IPS DF 6.9 (cell line): ENCODE data around the gene CCDC86.
A peak's percentile ranks its signal among the peaks of the same experiment; 100 is the strongest.

ENCODE experiments used
- DNase-seq: peaks from one replicate; pipeline ENCODE4 v3.0.0-alpha.2; 2013; ENCODE audit warnings: low read depth, low spot score
- H3K27ac ChIP-seq: one replicate; pipeline ENCODE4 v1.5.1; 2013; ENCODE audit warnings: low read length, control low read depth
- H3K27me3 ChIP-seq: 2 replicates; pipeline ENCODE4 v1.6.1; 2013; ENCODE audit warnings: mild to moderate bottlenecking, low read length; ENCODE audit not compliant: control insufficient read depth, insufficient read depth
- H3K36me3 ChIP-seq: 2 replicates; pipeline ENCODE4 v1.6.1; 2013; ENCODE audit warnings: low read length; ENCODE audit not compliant: control insufficient read depth, insufficient read depth
- H3K4me1 ChIP-seq: 2 replicates; pipeline ENCODE4 v1.6.1; 2013; ENCODE audit warnings: low read length; ENCODE audit not compliant: control insufficient read depth, insufficient read depth
- H3K4me3 ChIP-seq: 2 replicates; pipeline ENCODE4 v1.5.1; 2013; ENCODE audit warnings: mild to moderate bottlenecking, low read length
- H3K9me3 ChIP-seq: 2 replicates; pipeline ENCODE4 v1.6.1; 2013; ENCODE audit warnings: low read length, inconsistent platforms; ENCODE audit not compliant: control insufficient read depth, insufficient read depth
- WGBS: extraction: QIAGEN DNeasy Blood & Tissue Kit; methylation state at CpG from one replicate; pipeline ENCODE4 v1.1.7; 2013; ENCODE audit warnings: mixed read lengths, missing lambda C conversion rate; ENCODE audit not compliant: insufficient read length, insufficient coverage; 5-methylcytosine and 5-hydroxymethylcytosine counted together

CCDC86 gene

GRCh38 chr11:60879971-60880588, 38.2 kb downstream of the CCDC86 start:
- Histone ChIP-seq H3K4me1 (no peaks in the 10 kb centered on the region), H3K9me3 (no peaks in the 10 kb centered on the region), H3K27ac (no peak overlapping the region), H3K4me3 (no peak overlapping the region), H3K36me3 (no peaks in the 10 kb centered on the region), H3K27me3 (no peaks in the 10 kb centered on the region)
- no CpG with 5 or more reads among the region's 5 CpGs for WGBS
- no peak for DNase-seq

GRCh38 chr11:60880643-60881282, 38.9 kb downstream of the CCDC86 start:
- Histone ChIP-seq H3K4me1 (no peaks in the 10 kb centered on the region), H3K36me3 (no peaks in the 10 kb centered on the region), H3K27me3 (no peaks in the 10 kb centered on the region), H3K4me3 (no peak overlapping the region), H3K9me3 (no peaks in the 10 kb centered on the region), H3K27ac (no peak overlapping the region)
- WGBS = no CpG with 5 or more reads among the region's 8 CpGs
- no peak for DNase-seq

DNA sequence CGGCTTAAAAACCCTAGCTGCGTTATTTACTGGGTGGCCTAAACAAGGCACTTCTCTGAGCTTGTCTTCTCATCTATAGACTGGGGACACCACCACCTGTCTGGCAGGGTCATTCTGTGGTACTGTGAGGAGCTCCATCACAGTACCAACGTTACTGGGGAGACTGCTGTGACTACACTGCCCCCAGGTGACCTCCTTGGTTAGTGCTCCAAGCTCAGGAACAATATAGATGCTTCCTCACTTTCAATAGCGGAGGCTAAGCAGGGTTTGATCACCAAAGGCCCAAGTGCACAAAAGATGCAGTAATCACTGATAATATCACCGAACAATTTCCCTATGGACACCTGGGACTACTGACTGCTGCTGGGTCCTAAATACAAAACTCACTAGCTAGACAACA, 45.6 kb downstream of the CCDC86 start:
- no peaks in the 10 kb centered on the region for H3K4me1 ChIP-seq
- DNase-seq = peak; percentile 33
- no peak overlapping the region for H3K4me3 ChIP-seq
- no peaks in the 10 kb centered on the region for H3K9me3 ChIP-seq
- no peak overlapping the region for H3K27ac ChIP-seq
- no CpG with 5 or more reads among the region's 5 CpGs for WGBS
- H3K36me3 ChIP-seq = 0 out of 2 replicates have a peak, but pooled peaks cover 2% of the 10 kb centered on the region
- H3K27me3 ChIP-seq = no peaks in the 10 kb centered on the region

DNA sequence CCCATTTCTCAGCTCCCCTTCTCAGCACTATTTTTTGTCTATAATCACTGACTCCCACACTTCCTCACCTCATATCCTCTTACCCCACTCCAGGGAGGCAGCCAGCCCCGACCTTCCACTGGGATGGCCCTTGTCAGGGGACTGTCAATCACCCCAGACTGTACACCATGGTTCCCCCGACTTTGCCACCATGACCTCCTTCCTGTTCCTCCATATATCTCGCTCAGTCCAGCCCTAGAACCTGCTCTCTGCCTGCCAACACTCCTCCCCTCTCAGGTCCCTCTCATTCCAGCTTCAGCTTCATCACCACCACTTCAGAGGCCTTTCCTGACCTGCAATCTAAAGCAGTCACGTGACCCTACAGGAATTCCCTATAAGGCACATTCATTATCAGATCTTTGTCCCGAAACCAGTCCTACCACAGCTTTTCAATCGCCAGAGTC, 48.0 kb downstream of the CCDC86 start:
- no peaks in the 10 kb centered on the region for H3K9me3 ChIP-seq
- H3K36me3 ChIP-seq = peaks cover 4% of the 10 kb centered on the region; the same call in 1 of the 2 replicates
- H3K27me3 ChIP-seq = no peaks in the 10 kb centered on the region
- no peak for DNase-seq
- H3K27ac ChIP-seq = no peak overlapping the region
- no peak overlapping the region for H3K4me3 ChIP-seq
- no peaks in the 10 kb centered on the region for H3K4me1 ChIP-seq
- no CpG with 5 or more reads among the region's 6 CpGs for WGBS

DNA sequence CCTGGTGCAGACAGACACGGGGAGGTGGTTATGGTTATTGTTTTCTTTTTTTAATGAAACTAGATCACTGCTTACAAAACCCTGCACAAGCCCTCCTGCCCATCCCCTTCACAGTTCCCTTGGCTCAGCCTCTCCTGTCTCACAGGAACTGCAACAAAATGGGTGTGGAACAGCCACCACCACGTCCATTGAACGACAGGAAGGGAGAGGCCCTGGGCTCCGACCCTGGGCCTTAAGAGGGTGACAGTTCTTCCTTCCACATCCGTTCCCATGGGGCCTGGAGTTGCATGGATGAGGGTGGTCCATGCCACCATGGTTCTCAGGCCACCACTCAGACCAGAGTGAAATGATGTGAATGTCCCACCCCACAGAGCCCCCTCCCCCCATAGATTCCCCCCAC, 48.8 kb downstream of the CCDC86 start:
- no CpG with 5 or more reads among the region's 5 CpGs for WGBS
- Histone ChIP-seq H3K27ac (no peak overlapping the region), H3K9me3 (no peaks in the 10 kb centered on the region), H3K36me3 (peaks cover 6% of the 10 kb centered on the region; the same call in 1 of the 2 replicates), H3K4me3 (no peak overlapping the region), H3K27me3 (no peaks in the 10 kb centered on the region), H3K4me1 (no peaks in the 10 kb centered on the region)
- no peak for DNase-seq

GRCh38 chr11:60891103-60891741, 49.3 kb downstream of the CCDC86 start:
- Histone ChIP-seq H3K4me3 (no peak overlapping the region), H3K4me1 (no peaks in the 10 kb centered on the region), H3K27ac (no peak overlapping the region), H3K36me3 (peaks cover 7% of the 10 kb centered on the region; the same call in 1 of the 2 replicates), H3K27me3 (no peaks in the 10 kb centered on the region), H3K9me3 (no peaks in the 10 kb centered on the region)
- DNase-seq = no peak
- no CpG with 5 or more reads among the region's 7 CpGs for WGBS

GRCh38 chr11:60895687-60896086, 53.8 kb downstream of the CCDC86 start:
- no peaks in the 10 kb centered on the region for H3K27me3 ChIP-seq
- H3K4me3 ChIP-seq = no peak overlapping the region
- no peak overlapping the region for H3K27ac ChIP-seq
- DNase-seq = no peak
- no CpG with 5 or more reads among the region's 5 CpGs for WGBS
- H3K36me3 ChIP-seq = peaks cover 26% of the 10 kb centered on the region
- H3K4me1 ChIP-seq = no peaks in the 10 kb centered on the region
- no peaks in the 10 kb centered on the region for H3K9me3 ChIP-seq

GRCh38 chr11:60897496-60897895, 55.6 kb downstream of the CCDC86 start:
- Histone ChIP-seq H3K36me3 (peaks cover 32% of the 10 kb centered on the region), H3K9me3 (no peaks in the 10 kb centered on the region), H3K4me1 (no peaks in the 10 kb centered on the region), H3K27ac (no peak overlapping the region), H3K4me3 (no peak overlapping the region), H3K27me3 (no peaks in the 10 kb centered on the region)
- DNase-seq = no peak
- WGBS = no CpG with 5 or more reads among the region's 4 CpGs

- peaks cover 33% of the 10 kb centered on the region for H3K36me3 ChIP-seq
- no peaks in the 10 kb centered on the region for H3K27me3 ChIP-seq
- no peak overlapping the region for H3K4me3 ChIP-seq
- no peaks in the 10 kb centered on the region for H3K9me3 ChIP-seq
- no peak overlapping the region for H3K27ac ChIP-seq
- WGBS = no CpG with 5 or more reads among the region's 12 CpGs
- peak; percentile 55 for DNase-seq
- no peaks in the 10 kb centered on the region for H3K4me1 ChIP-seq
These were observed 57.4 kb downstream of the CCDC86 start for GRCh38 chr11:60899046-60899936.

- DNase-seq = no peak
- Histone ChIP-seq H3K27ac (no peak overlapping the region), H3K4me1 (no peaks in the 10 kb centered on the region), H3K36me3 (peaks cover 31% of the 10 kb centered on the region), H3K4me3 (no peak overlapping the region), H3K27me3 (no peaks in the 10 kb centered on the region), H3K9me3 (no peaks in the 10 kb centered on the region)
- no CpG with 5 or more reads among the region's 4 CpGs for WGBS
These were observed 58.1 kb downstream of the CCDC86 start for GRCh38 chr11:60899977-60900376.
